HG02870 (cell line): ENCODE results near the gene FILIP1.

ENCODE experiments used
- ATAC-seq: cut with Tn5 transposase; IDR thresholded peaks from one replicate; pipeline ENCODE4 v1.9.1; 2021; ENCODE audit warnings: mild to moderate bottlenecking, moderate library complexity; ENCODE audit not compliant: unreplicated experiment

Gene FILIP1

GRCh38 chr6:75492386-75493153, 1.0 kb downstream of the FILIP1 start:
- peak; percentile 39 for ATAC-seq

DNA sequence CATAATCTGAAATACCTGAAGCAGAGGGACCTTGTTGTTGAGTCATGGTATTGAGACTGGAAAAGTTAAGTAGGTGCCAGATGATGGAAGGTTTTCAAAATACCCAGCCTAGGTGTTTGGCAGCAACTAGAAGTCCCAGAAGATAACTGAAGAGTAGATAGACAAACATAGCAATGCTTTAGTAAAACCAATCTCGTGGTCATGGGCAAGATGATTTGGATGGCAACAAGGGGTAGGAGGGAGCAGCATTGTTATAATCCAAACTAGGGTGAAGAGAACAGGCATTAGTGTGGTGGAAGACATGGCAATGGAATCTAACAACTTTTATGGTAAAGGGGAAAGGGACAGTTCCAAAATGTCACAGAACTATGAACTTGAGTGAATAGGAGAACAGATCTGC, 2.3 kb downstream of the FILIP1 start:
- no peak for ATAC-seq

- ATAC-seq: no peak
Observed at GRCh38 chr6:75490706-75491105, 2.9 kb downstream of the FILIP1 start.

DNA sequence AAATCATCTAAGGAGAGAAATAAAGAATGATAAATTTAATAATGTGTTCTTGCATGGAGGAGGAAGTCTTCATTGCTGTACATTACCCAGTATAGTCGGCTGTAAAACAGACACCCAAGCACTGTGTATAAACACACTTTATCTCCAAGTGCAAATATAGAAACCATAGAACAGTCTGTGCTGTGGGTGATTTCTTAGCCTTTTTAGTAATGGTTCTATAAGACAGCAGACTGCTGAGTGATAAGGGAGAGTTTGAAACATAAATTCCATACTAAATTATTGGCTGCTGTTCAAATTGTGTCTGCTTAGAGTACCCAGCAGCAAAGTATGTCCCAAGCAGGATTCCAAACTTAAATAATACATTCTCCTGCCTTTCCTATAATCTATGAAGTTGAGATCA, 4.6 kb downstream of the FILIP1 start:
- ATAC-seq: no peak

DNA sequence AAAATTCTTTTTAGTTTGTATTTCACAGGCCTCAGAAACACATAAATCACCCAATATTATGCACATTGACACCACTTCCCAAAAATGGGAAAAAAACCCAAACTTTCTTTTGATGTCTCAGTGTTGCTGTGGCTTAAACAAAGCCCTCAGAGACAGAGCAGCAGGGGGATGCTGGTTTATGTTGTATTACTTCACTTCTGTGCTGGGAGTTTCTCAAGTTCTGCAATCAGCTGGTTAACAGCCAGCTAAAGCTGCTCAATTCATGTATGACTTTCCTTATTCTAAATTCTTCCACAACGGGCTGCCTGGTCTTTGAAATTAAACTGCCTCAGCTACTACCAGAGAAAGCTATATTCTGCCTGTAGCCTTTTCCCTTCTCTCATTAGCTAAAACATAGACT, 5.6 kb downstream of the FILIP1 start:
- ATAC-seq: no peak

DNA sequence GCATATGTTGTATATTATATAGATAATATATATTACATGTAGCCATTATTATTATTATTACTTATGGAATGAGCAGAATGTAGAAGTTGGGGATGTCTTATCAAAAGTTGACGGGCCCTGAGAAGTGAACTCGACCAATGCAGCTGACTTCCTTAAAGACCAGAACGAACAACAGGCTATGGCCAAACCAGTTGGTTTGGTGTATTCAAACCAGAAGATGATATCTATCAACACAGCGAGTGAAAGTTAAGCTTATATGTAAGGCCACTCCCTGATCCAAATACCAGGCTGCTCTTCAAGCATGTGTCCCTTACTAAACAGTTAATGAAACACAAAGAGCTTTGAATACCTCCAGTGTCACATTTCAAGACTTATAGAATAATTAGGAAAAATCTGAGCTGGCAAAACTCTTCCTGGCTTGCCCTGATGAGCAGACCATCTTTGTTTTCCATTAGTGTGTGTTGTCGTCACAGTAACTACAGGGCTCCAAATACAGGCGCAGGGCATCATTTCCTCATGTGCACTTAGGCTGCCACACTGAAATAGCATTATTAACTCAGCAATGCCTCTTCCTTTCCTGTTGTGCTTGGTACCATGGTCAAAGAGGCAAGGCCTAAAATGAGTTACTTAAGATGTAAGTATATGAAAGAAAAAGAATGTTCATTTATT, 6.6 kb downstream of the FILIP1 start:
- ATAC-seq: no peak

GRCh38 chr6:75484535-75484934, 9.1 kb downstream of the FILIP1 start:
- ATAC-seq: no peak

DNA sequence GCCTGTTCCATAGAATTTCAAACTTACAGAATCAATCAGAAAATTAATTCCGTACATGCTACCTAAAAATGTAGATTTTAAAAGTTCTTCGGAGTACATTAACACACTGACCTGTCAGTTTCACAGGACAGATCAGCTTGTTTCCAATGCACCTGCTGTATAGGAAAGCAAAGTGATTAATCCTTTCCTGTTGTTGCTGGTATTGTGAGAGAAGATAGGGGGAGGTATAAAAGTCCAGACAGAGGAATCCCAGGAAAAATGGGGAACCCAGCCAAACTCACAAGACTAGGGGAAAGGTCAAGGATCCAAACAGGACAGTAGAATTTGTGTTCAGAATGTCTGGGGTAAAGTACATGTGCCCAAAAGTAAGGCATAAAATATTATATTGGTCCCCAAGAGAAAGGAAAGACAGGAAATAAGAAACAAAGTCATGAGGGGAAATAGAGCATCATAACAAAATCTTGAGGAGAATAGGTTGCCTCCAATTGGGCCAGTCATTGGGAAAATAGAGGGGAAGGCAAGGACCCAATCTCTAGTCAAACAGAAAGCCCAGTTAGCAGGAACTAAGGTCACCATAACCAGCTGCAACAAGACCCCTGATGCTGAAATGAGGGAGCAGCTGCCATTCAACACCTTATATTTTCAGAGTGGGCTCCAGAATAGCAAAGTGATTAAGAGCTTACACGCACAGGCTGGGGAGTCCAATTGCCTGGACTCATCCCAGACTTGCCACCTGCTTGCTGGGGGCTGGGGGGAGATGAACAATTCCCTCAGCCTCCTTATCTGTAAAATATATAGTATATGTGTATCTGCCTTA, 10.3 kb downstream of the FILIP1 start:
- no peak for ATAC-seq

- no peak for ATAC-seq
Observed at GRCh38 chr6:75481936-75482593, 11.5 kb downstream of the FILIP1 start.

GRCh38 chr6:75481394-75481793, 12.2 kb downstream of the FILIP1 start:
- no peak for ATAC-seq

GRCh38 chr6:75480425-75480824, 13.2 kb downstream of the FILIP1 start:
- no peak for ATAC-seq

- ATAC-seq: no peak
Observed at GRCh38 chr6:75479712-75480111, 13.9 kb downstream of the FILIP1 start.

DNA sequence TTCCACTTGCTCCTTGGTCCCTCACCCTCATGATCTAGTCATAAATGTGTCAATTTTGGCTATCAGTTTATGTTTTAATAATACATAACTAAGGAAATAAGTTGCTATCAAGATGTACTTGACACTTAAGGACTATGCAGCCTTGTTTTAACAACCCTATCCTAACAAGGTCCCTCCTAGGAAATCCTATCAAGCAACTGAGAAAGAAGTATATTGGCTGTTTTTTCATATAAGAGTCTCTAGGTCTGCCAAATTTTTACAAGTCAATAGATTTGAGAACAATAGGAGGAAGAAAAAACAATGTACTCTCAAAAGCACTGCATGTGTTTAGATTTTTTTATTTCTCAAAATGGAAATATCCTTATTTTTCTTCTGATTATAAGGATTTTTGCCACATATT, 14.7 kb downstream of the FILIP1 start:
- ATAC-seq: no peak

DNA sequence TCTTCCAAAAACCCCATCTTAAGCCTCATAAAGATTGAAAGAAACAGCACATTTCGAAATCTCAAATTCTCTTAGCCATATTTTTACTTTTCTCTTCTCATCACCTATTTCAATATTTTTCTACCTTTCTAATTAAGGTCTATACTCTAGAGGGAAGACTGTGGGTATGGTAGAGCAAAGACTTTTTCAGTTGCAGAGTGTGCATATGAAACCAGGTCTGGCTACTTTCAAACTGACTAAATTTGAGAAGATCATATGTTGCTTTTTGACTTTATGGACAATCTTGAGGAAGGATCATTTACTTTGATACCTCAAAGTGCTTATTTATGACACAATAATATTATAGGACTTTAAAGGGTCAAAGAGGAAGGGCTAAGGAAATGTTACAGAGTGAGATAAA, 20.7 kb downstream of the FILIP1 start:
- peak; percentile 97 for ATAC-seq

DNA sequence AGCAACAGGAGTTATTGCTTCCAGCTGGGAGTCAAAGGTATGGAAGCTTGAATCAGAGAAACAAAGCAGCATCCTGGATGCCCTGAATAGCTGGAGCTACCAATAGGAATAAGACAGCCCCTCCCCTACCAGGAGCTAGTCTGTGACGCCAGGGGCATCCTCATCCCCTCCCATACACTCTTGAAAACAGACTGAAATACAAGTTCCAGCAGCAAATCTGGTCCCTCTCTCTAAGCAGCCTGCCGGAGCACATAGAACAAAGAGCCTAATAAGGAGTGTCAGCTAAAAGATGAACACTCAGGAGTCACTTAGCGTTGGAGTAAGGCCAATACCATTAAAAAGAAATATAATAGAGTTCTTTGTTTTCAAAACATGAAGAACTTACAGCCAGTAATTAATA, 25.6 kb downstream of the FILIP1 start:
- no peak for ATAC-seq

- ATAC-seq: no peak
Observed at GRCh38 chr6:75467284-75467683, 26.3 kb downstream of the FILIP1 start.

DNA sequence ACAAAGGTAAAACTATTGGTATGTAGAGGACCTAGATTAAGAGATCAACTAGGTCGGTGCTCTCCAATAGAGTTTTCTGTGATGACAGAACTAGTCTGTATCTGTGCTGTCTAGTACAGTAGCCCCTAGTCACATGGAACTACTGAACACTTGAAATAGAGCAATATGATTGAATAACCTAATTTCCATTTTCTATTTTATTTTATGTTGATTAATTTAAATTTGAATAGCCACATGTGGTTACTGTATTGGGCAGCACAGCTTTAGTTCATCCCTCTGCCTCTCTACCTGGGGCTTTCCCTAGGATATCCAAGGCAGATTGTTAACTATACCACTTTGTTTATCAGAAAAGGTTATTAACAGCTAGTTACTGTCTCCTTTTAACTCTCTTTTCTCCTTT, 27.0 kb downstream of the FILIP1 start:
- ATAC-seq: no peak

DNA sequence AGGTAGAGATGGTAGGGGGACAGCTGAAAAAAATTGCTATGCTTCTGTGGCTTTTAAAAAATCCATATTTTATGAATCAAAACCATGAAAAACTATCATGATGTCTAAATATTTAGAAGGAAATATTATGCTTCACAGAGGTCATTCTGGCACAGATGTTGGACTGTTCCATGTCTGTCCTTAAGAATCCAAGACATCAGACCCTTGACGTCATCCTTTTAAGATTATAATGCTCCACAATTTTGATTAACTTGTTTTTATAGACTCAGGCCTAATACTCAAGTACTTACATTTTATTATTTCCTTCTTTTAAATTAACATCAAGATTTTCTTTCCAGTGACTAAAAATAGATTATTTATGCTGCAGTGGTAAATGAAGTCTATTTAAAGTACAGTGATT, 29.7 kb downstream of the FILIP1 start:
- ATAC-seq: no peak

DNA sequence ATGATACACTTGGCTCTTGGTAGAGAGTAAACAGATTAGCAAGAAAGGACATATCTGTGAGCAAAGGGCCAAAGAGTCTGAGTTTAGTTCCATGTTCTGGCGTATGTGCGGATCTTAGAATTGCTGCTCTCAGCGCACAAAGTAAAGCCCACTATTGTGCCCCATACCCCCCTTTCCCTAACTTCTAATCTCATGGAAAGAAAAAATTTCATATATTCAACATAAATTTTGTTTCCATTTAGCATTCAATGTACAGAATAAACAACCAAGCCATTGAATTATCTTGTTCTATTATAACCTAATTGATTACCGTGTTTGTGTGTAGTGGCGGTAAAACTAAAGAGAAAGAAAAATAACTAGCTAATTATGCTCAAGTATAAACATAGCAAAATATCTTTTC, 30.5 kb downstream of the FILIP1 start:
- ATAC-seq: no peak

DNA sequence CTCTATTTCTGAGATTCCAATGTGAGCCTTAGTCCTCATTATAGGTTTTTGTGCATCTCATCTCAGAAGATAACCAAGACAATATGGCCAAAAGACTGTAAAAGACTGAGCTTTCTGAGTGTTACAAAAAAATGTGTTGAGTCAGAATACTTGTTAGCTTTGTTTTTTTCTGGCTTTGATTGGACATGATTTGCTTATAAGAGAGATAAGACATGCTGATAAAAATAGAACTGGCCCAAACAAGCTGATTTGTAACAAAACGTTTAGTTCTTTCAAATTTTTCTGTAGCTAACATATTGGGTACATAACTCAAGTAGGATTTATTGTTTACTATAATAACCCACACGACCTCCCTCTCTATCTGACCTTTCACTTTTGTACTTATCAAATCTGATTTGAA, 32.9 kb downstream of the FILIP1 start:
- ATAC-seq: no peak

- ATAC-seq: no peak
Observed at GRCh38 chr6:75458895-75459294, 34.7 kb downstream of the FILIP1 start.
